Measurements from ENCODE around the gene NFAM1. TPM values are rescaled to one million over a fixed set of nuclear protein-coding genes. Genes with fewer than 3 reads are reported as not detected.

NFAM1 gene
- total RNA-seq, 3 donors from 2014 or later (not counting 1 experiment from before 2014, with no cell fraction given), result 2.4 to 7.8 (median 3.6) TPM

GRCh38 chr22:42428025-42428424 lies 4.2 kb downstream of the NFAM1 start:
- H3K27me3 ChIP-seq (ENCODE audit: control insufficient read depth, insufficient read depth, low read length), result no peaks in the 10 kb centered on the region
- Mint-ChIP-seq H3K36me3 (no peaks in the 10 kb centered on the region), H3K4me3 (no peak overlapping the region), H3K27ac (no peak overlapping the region), H3K27me3 (ENCODE audit: low read depth in 2 of 2) (peaks cover 10 to 25% of the 10 kb centered on the region in 2 donors), H3K4me1 (no peaks in the 10 kb centered on the region), H3K9me3 (no peaks in the 10 kb centered on the region)
- H3K27ac ChIP-seq (ENCODE audit: low read length), result no peak overlapping the region
- TF ChIP-seq, protein P1, sequence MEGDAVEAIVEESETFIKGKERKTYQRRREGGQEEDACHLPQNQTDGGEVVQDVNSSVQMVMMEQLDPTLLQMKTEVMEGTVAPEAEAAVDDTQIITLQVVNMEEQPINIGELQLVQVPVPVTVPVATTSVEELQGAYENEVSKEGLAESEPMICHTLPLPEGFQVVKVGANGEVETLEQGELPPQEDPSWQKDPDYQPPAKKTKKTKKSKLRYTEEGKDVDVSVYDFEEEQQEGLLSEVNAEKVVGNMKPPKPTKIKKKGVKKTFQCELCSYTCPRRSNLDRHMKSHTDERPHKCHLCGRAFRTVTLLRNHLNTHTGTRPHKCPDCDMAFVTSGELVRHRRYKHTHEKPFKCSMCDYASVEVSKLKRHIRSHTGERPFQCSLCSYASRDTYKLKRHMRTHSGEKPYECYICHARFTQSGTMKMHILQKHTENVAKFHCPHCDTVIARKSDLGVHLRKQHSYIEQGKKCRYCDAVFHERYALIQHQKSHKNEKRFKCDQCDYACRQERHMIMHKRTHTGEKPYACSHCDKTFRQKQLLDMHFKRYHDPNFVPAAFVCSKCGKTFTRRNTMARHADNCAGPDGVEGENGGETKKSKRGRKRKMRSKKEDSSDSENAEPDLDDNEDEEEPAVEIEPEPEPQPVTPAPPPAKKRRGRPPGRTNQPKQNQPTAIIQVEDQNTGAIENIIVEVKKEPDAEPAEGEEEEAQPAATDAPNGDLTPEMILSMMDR (IDR thresholded peaks at IDR 0.05), result no peak
- H3K36me3 ChIP-seq (ENCODE audit: control insufficient read depth, insufficient read depth, low read length), result no peaks in the 10 kb centered on the region
- intact Hi-C loops (cut with micrococcal nuclease), result no loop called here
- WGBS (ENCODE audit: insufficient coverage), result 91% methylated on average over 13 of the region's 14 CpGs
- H3K4me1 ChIP-seq (ENCODE audit: control insufficient read depth, insufficient read depth, low read length), result peaks cover 2% of the 10 kb centered on the region
- H3K4me3 ChIP-seq (ENCODE audit: low read length), result no peak overlapping the region
- DNase-seq (no peak), ATAC-seq (no peak)
- H3K9me3 ChIP-seq (ENCODE audit: control insufficient read depth, insufficient read depth, low read length), result no peaks in the 10 kb centered on the region

DNA sequence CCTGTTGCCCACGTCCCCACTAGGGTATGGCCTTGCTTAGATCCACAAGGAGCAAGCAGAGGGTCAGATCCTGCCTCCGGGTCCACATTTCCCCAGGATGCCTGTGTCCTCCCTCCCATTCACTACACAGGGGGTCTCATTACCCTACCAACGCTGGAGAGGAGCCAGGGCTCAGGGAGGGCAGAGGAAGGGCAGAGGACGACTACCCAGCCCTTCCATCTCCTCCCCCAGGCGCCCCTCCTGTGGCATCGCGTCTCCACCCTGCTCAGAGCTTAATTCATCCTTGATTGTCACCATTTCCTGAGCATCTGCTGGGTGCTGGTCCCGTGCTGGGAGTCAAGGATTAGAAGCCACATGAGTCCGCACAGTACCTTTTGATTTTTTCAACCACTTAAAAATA lies 5.0 kb downstream of the NFAM1 start:
- no peak overlapping the region for H3K27ac ChIP-seq (ENCODE audit: low read length)
- no peak for ATAC-seq
- no peak overlapping the region for H3K27ac Mint-ChIP-seq
- TF ChIP-seq, protein P1 (IDR thresholded peaks at IDR 0.05), result no peak
- no peaks in the 10 kb centered on the region for H3K9me3 ChIP-seq (ENCODE audit: control insufficient read depth, insufficient read depth, low read length)
- no peaks in the 10 kb centered on the region for H3K36me3 ChIP-seq (ENCODE audit: control insufficient read depth, insufficient read depth, low read length)
- H3K27me3 ChIP-seq (ENCODE audit: control insufficient read depth, insufficient read depth, low read length), result no peaks in the 10 kb centered on the region
- H3K4me3 ChIP-seq (ENCODE audit: low read length), result no peak overlapping the region
- H3K36me3 Mint-ChIP-seq, result no peaks in the 10 kb centered on the region
- WGBS (ENCODE audit: insufficient coverage), result 61% methylated on average over 9 of the region's 9 CpGs
- peaks cover 7 to 22% of the 10 kb centered on the region in 2 donors for H3K27me3 Mint-ChIP-seq (ENCODE audit: low read depth in 2 of 2)
- intact Hi-C loops (cut with micrococcal nuclease), result no loop called here
- H3K4me1 ChIP-seq (ENCODE audit: control insufficient read depth, insufficient read depth, low read length), result peaks cover 2% of the 10 kb centered on the region
- DNase-seq, result no peak
- H3K4me3 Mint-ChIP-seq, result no peak overlapping the region
- no peaks in the 10 kb centered on the region for H3K4me1 Mint-ChIP-seq
- H3K9me3 Mint-ChIP-seq, result no peaks in the 10 kb centered on the region

- Mint-ChIP-seq H3K27ac (no peak overlapping the region), H3K9me3 (no peaks in the 10 kb centered on the region), H3K27me3 (ENCODE audit: low read depth in 2 of 2) (peaks cover 3 to 16% of the 10 kb centered on the region in 2 donors), H3K36me3 (no peaks in the 10 kb centered on the region), H3K4me1 (no peaks in the 10 kb centered on the region), H3K4me3 (no peak overlapping the region)
- Histone ChIP-seq H3K27ac (ENCODE audit: low read length) (no peak overlapping the region), H3K36me3 (ENCODE audit: control insufficient read depth, insufficient read depth, low read length) (no peaks in the 10 kb centered on the region), H3K4me3 (ENCODE audit: low read length) (no peak overlapping the region), H3K9me3 (ENCODE audit: control insufficient read depth, insufficient read depth, low read length) (no peaks in the 10 kb centered on the region), H3K4me1 (ENCODE audit: control insufficient read depth, insufficient read depth, low read length) (peaks cover 2% of the 10 kb centered on the region), H3K27me3 (ENCODE audit: control insufficient read depth, insufficient read depth, low read length) (no peaks in the 10 kb centered on the region)
- WGBS (ENCODE audit: insufficient coverage), result 90% methylated on average over 3 of the region's 3 CpGs
- intact Hi-C loops (cut with micrococcal nuclease), result no loop called here
- TF ChIP-seq, protein P1 (IDR thresholded peaks at IDR 0.05), result no peak
- DNase-seq (no peak), ATAC-seq (no peak)
Observed at GRCh38 chr22:42425989-42426355, 6.2 kb downstream of the NFAM1 start.

GRCh38 chr22:42425337-42425988 lies 6.7 kb downstream of the NFAM1 start:
- H3K27ac Mint-ChIP-seq, result no peak overlapping the region
- TF ChIP-seq, protein P1 (IDR thresholded peaks at IDR 0.05), result no peak
- no peak overlapping the region for H3K4me3 Mint-ChIP-seq
- no peaks in the 10 kb centered on the region for H3K36me3 ChIP-seq (ENCODE audit: control insufficient read depth, insufficient read depth, low read length)
- H3K27ac ChIP-seq (ENCODE audit: low read length), result no peak overlapping the region
- H3K9me3 Mint-ChIP-seq, result no peaks in the 10 kb centered on the region
- H3K4me1 ChIP-seq (ENCODE audit: control insufficient read depth, insufficient read depth, low read length), result peaks cover 2% of the 10 kb centered on the region
- ATAC-seq (no peak), DNase-seq (no peak)
- WGBS (ENCODE audit: insufficient coverage), result 87% methylated on average over 12 of the region's 12 CpGs
- no peaks in the 10 kb centered on the region for H3K9me3 ChIP-seq (ENCODE audit: control insufficient read depth, insufficient read depth, low read length)
- H3K4me3 ChIP-seq (ENCODE audit: low read length), result no peak overlapping the region
- no peaks in the 10 kb centered on the region for H3K27me3 ChIP-seq (ENCODE audit: control insufficient read depth, insufficient read depth, low read length)
- intact Hi-C loops (cut with micrococcal nuclease), result no loop called here
- no peaks in the 10 kb centered on the region for H3K36me3 Mint-ChIP-seq
- no peaks in the 10 kb centered on the region for H3K4me1 Mint-ChIP-seq
- H3K27me3 Mint-ChIP-seq (ENCODE audit: low read depth in 2 of 2), result peaks cover 0 to 11% of the 10 kb centered on the region in 2 donors
